Transverse colon (tissue), 3 donors: ENCODE results near the gene GLS2.

Source experiments
- POLR2A ChIP-seq: fragments of 450-650 bp; IDR thresholded peaks from one replicate; pipeline ENCODE4 v1.6.1; 2016; ENCODE audit warnings: antibody characterized with exemption, mild to moderate bottlenecking, moderate library complexity
- TF ChIP-seq, protein P1 (sequence below), 5 experiments: fragments of 200-600 bp in 3 of 5; fragments of 450-650 bp in 2 of 5; sonication (generic) in 3 of 5; IDR thresholded peaks; 1 replicate in 2 of 5; 2 replicates in 3 of 5; pipeline ENCODE4 v1.5.1; 2016 to 2017; ENCODE audit warnings: antibody characterized with exemption in 5 of 5, inconsistent platforms in 3 of 5, mild to moderate bottlenecking in 2 of 5, moderate library complexity in 1 of 5

DNA sequence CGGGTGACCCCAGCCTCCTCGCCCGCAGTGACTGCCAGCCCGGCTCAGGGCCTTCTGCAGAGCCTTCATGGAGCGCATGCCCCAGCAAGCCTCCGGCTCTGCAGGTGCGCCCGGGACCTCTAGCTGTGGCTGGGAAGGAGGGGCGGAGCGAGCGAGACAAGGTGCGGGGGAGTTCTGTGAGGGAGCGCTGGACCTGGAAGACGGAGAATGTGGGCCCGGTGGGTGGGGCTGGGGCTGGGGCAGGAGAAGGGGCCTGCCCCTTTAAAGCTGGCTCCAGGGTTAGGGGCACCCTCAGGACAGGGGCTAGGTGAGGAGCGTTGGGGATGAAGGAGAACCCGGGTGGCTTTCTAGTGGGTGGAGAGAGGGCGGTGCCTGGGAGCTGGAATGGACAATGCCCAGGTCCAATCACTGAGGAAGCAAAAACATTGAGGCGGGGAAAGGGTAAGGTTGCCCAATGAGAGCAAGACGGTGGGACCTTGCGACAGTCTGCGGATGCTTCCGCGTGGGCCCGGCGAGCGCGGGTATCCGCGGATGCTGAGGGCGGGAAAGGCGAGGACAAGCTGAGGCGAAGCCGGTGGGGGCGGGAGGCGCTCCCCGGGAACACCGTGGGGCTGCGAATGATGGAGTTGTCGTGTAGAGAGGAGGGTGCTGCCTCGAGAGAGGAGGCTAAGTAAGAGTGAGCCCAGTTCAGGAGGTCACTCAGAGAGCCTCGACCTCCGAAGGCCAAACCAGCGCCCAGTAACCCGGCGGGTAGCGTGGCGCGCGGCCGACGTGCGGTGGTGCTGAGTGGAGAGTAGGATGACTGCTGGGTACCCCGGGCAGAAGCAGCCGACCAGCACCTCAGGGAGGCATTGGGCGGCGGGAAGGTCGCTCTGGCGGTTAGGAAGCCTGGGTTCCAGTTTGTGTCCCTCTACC is at the start of gene GLS2:
- TF ChIP-seq, protein P1, sequence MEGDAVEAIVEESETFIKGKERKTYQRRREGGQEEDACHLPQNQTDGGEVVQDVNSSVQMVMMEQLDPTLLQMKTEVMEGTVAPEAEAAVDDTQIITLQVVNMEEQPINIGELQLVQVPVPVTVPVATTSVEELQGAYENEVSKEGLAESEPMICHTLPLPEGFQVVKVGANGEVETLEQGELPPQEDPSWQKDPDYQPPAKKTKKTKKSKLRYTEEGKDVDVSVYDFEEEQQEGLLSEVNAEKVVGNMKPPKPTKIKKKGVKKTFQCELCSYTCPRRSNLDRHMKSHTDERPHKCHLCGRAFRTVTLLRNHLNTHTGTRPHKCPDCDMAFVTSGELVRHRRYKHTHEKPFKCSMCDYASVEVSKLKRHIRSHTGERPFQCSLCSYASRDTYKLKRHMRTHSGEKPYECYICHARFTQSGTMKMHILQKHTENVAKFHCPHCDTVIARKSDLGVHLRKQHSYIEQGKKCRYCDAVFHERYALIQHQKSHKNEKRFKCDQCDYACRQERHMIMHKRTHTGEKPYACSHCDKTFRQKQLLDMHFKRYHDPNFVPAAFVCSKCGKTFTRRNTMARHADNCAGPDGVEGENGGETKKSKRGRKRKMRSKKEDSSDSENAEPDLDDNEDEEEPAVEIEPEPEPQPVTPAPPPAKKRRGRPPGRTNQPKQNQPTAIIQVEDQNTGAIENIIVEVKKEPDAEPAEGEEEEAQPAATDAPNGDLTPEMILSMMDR (IDR thresholded peaks at IDR 0.05): no peak
- no peak for TF ChIP-seq POLR2A
